WTC11 (cell line): Measurements from ENCODE around the gene PIEZO1. TPM values are rescaled to one million over a fixed set of nuclear protein-coding genes. Genes with fewer than 3 reads are reported as not detected.
"Not testable (repeated sequence)": the region's sequence is repeated elsewhere in the genome, so short reads cannot be mapped to it uniquely, and the experiment has no call there.

Source experiments
- ATAC-seq: fragments of 200-7000 bp; cut with Tn5 transposase; 2 replicates; pipeline ENCODE4 v1.10.0; 2021; ENCODE audit warnings: mild to moderate bottlenecking, moderate library complexity
- CTCF ChIA-PET: fragments of 300-600 bp; sonication (Branson Sonifier 250); formaldehyde crosslinking; loops from one replicate; lab custom pipeline; 2021; ENCODE audit warnings: antibody characterized with exemption; lab: Charles Lee
- POLR2A ChIA-PET: fragments of 350-600 bp; sonication (Branson Sonifier 250); formaldehyde crosslinking; loops from one replicate; lab custom pipeline; 2021; ENCODE audit warnings: antibody characterized with exemption; lab: Charles Lee
- DNase-seq: peaks from one replicate; pipeline ENCODE4 v3.0.0; 2021; ENCODE audit warnings: low spot score
- H3K27ac Mint-ChIP-seq: 2 replicates; pipeline ENCODE4 v1.8.0; 2021; ENCODE audit warnings: mixed read lengths
- H3K27me3 Mint-ChIP-seq: 2 replicates; pipeline ENCODE4 v1.8.0; 2021; ENCODE audit warnings: low read depth, mild to moderate bottlenecking, moderate library complexity, mixed read lengths
- H3K36me3 Mint-ChIP-seq: 2 replicates; pipeline ENCODE4 v1.8.0; 2021; ENCODE audit warnings: mixed read lengths
- H3K4me1 Mint-ChIP-seq: 2 replicates; pipeline ENCODE4 v1.8.0; 2022; ENCODE audit warnings: mixed read lengths
- H3K4me3 Mint-ChIP-seq: 2 replicates; pipeline ENCODE4 v1.8.0; 2021; ENCODE audit warnings: mild to moderate bottlenecking, moderate library complexity, mixed read lengths
- H3K9me3 Mint-ChIP-seq: 2 replicates; pipeline ENCODE4 v1.8.0; 2021; ENCODE audit warnings: mixed read lengths
- ATF1 ChIP-seq: sonication (generic); formaldehyde crosslinking; IDR thresholded peaks from 2 replicates; pipeline ENCODE4 v1.8.1; 2023; ENCODE audit warnings: mild to moderate bottlenecking, moderate library complexity, missing genetic modification reagents
- CDX4 ChIP-seq: fragments of 250-450 bp; sonication (Bioruptor Pico); IDR thresholded peaks from 2 replicates; pipeline ENCODE4 v1.9.0; 2021; ENCODE audit warnings: moderate library complexity, mild to moderate bottlenecking, inconsistent platforms, borderline replicate concordance
- E2F1 ChIP-seq: sonication (generic); formaldehyde crosslinking; IDR thresholded peaks from 2 replicates; pipeline ENCODE4 v1.8.0; 2022; ENCODE audit warnings: mild to moderate bottlenecking, missing genetic modification reagents
- NR3C1 ChIP-seq: sonication (generic); formaldehyde crosslinking; conservative IDR thresholded peaks from 2 replicates; pipeline ENCODE4 v1.8.1; 2023; ENCODE audit warnings: low read depth, mild to moderate bottlenecking, missing genetic modification reagents
- TEAD4 ChIP-seq: sonication (generic); formaldehyde crosslinking; IDR thresholded peaks from 2 replicates; pipeline ENCODE4 v1.8.0; 2022; ENCODE audit warnings: mild to moderate bottlenecking, missing genetic modification reagents
- ZNF121 ChIP-seq: sonication (generic); formaldehyde crosslinking; IDR thresholded peaks from 2 replicates; pipeline ENCODE4 v1.8.0; 2023; ENCODE audit warnings: missing genetic modification reagents
- ZNF416 ChIP-seq: fragments of 250-450 bp; sonication (Bioruptor Pico); IDR thresholded peaks from 2 replicates; pipeline ENCODE4 v1.9.0; 2021; ENCODE audit warnings: mild to moderate bottlenecking, inconsistent platforms
- ZNF423 ChIP-seq: fragments of 250-450 bp; sonication (Bioruptor Pico); IDR thresholded peaks from 2 replicates; pipeline ENCODE4 v2.1.2; 2022; ENCODE audit warnings: mild to moderate bottlenecking, moderate library complexity
- total RNA-seq: library from RNA; stranded (reverse); gene quantifications from 3 replicates; pipeline ENCODE4 v1.2.3, GENCODE V29; 2021
- TF ChIP-seq, protein P1 (sequence below): sonication (generic); formaldehyde crosslinking; IDR thresholded peaks from 2 replicates; pipeline ENCODE4 v1.8.0; 2022; ENCODE audit warnings: mild to moderate bottlenecking, missing genetic modification reagents
- TF ChIP-seq, protein P2 (sequence below): sonication (generic); formaldehyde crosslinking; IDR thresholded peaks from 2 replicates; pipeline ENCODE4 v1.8.1; 2023; ENCODE audit warnings: mild to moderate bottlenecking, missing genetic modification reagents, borderline replicate concordance
- TF ChIP-seq, protein P3 (sequence below): sonication (generic); formaldehyde crosslinking; IDR thresholded peaks from 2 replicates; pipeline ENCODE4 v1.8.0; 2023; ENCODE audit warnings: missing genetic modification reagents, mild to moderate bottlenecking, borderline replicate concordance

Gene PIEZO1
- total RNA-seq, 1 experiment from 2014 or later: 71.3 TPM

DNA sequence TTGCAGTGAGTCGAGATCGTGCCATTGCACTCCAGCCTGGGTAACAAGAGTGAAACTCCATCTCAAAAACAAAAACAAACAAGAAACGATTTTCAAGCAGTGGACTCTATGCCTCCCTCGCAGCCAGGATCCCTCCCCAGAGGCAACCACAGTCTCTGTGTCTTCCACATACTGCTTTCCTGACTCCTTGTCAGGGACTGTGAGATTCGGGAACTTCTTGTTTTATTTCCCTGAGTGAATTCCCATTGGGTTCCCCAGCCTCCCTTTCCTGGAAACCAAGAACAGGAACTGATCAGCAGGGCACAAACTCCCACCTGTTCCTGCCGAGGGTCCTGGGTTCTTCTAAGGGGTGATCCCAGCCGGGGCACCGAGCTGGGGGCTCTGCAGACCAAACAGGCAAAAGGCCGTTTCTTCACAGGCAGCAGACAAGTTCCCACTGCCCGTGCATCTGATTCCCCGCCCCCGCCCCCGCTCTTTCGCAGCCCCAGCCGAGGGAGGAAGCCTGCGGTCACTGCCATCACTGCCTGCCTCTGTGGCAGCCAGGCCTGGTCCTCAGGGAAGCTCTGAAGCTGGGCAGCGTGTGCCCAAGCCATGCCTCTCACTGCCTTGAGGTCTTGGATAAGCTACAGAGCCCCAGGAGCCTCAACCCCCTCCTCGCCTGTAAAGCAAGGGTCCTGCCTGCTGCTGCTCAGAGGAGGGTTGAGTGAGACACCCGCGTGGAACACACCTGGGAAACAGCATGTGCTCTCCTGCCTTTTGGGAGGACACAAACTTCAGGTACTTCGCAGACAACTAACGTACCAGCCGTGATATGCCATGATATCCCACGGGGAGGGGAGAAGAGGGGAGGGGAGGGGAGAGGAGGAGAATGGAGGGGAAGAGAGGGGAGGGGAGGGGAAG is 5.5 kb upstream of the PIEZO1 start:
- Mint-ChIP-seq H3K4me3 (peak overlapping the region; percentile 22; the same call in 1 of the 2 replicates), H3K4me1 (peaks cover 20% of the 10 kb centered on the region), H3K9me3 (no peaks in the 10 kb centered on the region)
- POLR2A ChIA-PET: no interaction called here
- TF ChIP-seq, protein P1, sequence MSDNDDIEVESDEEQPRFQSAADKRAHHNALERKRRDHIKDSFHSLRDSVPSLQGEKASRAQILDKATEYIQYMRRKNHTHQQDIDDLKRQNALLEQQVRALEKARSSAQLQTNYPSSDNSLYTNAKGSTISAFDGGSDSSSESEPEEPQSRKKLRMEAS: peak; percentile 33; the same call in 1 of the 2 replicates
- no peak for TF ChIP-seq ATF1 (CRISPR knock-in tag)
- TF ChIP-seq, all 79 proteins: peak for 1
- ATAC-seq: peak; percentile 23
- CTCF ChIA-PET: no interaction called here
- H3K27ac Mint-ChIP-seq: peak overlapping the region; percentile 70; the same call in 1 of the 2 replicates
- H3K36me3 Mint-ChIP-seq: no peaks in the 10 kb centered on the region
- H3K27me3 Mint-ChIP-seq: 0 out of 2 replicates have a peak, but pooled peaks cover 3% of the 10 kb centered on the region
- DNase-seq: no peak

GRCh38 chr16:88789594-88789993 is 4.6 kb upstream of the PIEZO1 start:
- ATAC-seq (no peak), DNase-seq (no peak)
- POLR2A ChIA-PET: no interaction called here
- Mint-ChIP-seq H3K36me3 (no peaks in the 10 kb centered on the region), H3K4me1 (peaks cover 20% of the 10 kb centered on the region), H3K9me3 (no peaks in the 10 kb centered on the region), H3K27ac (no peak overlapping the region), H3K27me3 (0 out of 2 replicates have a peak, but pooled peaks cover 3% of the 10 kb centered on the region), H3K4me3 (no peak overlapping the region)
- CTCF ChIA-PET: no interaction called here
- TF ChIP-seq NR3C1 (CRISPR knock-in tag): no peak
- peak; percentile 96 for TF ChIP-seq ZNF121 (CRISPR knock-in tag)
- no peak for TF ChIP-seq ATF1 (CRISPR knock-in tag)

- H3K9me3 Mint-ChIP-seq, DNase-seq, ATAC-seq, H3K36me3 Mint-ChIP-seq, H3K4me3 Mint-ChIP-seq, H3K27ac Mint-ChIP-seq, POLR2A ChIA-PET, H3K27me3 Mint-ChIP-seq: not testable (repeated sequence)
- CTCF ChIA-PET: interaction anchor here (1.4 kb wide), 1 partner anchor 51 kb away, joined by 3 read pairs; no protein-coding TSS in a partner anchor
- peaks cover 21% of the 10 kb centered on the region for H3K4me1 Mint-ChIP-seq
Measured at GRCh38 chr16:88788749-88789148, 3.7 kb upstream of the PIEZO1 start.

DNA sequence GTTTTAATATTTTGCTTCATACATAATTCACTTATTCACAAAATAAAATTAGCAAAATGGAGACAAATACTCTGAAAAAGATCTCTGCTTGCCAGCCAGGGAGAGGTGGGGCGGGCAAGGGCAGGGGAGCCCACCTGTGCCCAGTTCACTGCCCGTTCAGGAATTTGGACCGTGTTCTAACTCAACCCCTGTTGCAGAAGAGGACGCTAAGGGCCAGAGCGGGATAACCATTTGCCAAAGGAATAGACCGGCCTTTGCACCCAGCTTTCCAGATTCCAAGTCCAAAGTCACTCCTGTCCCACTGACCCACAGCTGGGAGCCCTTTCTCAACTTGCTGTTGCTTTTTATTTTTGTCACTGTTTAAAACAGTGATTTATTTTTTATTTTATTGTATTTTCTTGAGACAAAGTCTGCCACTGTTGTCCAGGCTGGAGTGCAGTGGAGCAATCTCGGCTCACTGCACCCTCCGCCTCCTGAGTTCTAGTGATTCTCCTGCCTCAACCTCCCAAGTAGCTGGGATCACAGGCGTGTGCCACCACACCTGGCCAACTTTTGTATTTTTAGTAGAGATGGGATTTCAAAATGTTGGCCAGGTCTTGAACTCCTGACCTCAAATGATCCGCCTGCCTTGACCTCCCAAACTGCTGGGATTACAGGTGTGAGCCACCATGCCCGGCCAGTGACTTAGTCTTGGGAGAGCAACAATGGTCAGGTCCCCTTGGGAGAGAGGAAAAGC is 2.7 kb upstream of the PIEZO1 start:
- no peaks in the 10 kb centered on the region for H3K9me3 Mint-ChIP-seq
- DNase-seq (no peak), ATAC-seq (no peak)
- ChIA-PET POLR2A (no interaction called here), CTCF (interaction anchor here (0.8 to 10.5 kb wide), 4 partner anchors 32 to 400 kb away, joined by 3 to 117 read pairs (median 18); no protein-coding TSS in a partner anchor)
- H3K27ac Mint-ChIP-seq: no peak overlapping the region
- H3K27me3 Mint-ChIP-seq: 0 out of 2 replicates have a peak, but pooled peaks cover 3% of the 10 kb centered on the region
- no peak for TF ChIP-seq E2F1
- no peaks in the 10 kb centered on the region for H3K36me3 Mint-ChIP-seq
- H3K4me1 Mint-ChIP-seq: peaks cover 27% of the 10 kb centered on the region
- H3K4me3 Mint-ChIP-seq: no peak overlapping the region

- Mint-ChIP-seq H3K4me3 (no peak overlapping the region), H3K36me3 (no peaks in the 10 kb centered on the region), H3K9me3 (no peaks in the 10 kb centered on the region), H3K27ac (no peak overlapping the region), H3K27me3 (0 out of 2 replicates have a peak, but pooled peaks cover 3% of the 10 kb centered on the region), H3K4me1 (peaks cover 13% of the 10 kb centered on the region)
- ChIA-PET POLR2A (interaction anchor here (1.0 to 1.5 kb wide), 3 partner anchors 12 to 26 kb away, joined by 3 to 4 read pairs (median 3); no protein-coding TSS in a partner anchor), CTCF (interaction anchor here (0.6 to 10.5 kb wide), 24 partner anchors 8 to 383 kb away, joined by 3 to 117 read pairs (median 5); partner anchors contain the start of gene MVD)
- peak; percentile 32 for ATAC-seq
- no peak for DNase-seq
- TF ChIP-seq ZNF416 (CRISPR knock-in tag) (no peak), ZNF423 (CRISPR knock-in tag) (no peak), CDX4 (CRISPR knock-in tag) (no peak), TEAD4 (CRISPR knock-in tag) (no peak)
- TF ChIP-seq, protein P2, sequence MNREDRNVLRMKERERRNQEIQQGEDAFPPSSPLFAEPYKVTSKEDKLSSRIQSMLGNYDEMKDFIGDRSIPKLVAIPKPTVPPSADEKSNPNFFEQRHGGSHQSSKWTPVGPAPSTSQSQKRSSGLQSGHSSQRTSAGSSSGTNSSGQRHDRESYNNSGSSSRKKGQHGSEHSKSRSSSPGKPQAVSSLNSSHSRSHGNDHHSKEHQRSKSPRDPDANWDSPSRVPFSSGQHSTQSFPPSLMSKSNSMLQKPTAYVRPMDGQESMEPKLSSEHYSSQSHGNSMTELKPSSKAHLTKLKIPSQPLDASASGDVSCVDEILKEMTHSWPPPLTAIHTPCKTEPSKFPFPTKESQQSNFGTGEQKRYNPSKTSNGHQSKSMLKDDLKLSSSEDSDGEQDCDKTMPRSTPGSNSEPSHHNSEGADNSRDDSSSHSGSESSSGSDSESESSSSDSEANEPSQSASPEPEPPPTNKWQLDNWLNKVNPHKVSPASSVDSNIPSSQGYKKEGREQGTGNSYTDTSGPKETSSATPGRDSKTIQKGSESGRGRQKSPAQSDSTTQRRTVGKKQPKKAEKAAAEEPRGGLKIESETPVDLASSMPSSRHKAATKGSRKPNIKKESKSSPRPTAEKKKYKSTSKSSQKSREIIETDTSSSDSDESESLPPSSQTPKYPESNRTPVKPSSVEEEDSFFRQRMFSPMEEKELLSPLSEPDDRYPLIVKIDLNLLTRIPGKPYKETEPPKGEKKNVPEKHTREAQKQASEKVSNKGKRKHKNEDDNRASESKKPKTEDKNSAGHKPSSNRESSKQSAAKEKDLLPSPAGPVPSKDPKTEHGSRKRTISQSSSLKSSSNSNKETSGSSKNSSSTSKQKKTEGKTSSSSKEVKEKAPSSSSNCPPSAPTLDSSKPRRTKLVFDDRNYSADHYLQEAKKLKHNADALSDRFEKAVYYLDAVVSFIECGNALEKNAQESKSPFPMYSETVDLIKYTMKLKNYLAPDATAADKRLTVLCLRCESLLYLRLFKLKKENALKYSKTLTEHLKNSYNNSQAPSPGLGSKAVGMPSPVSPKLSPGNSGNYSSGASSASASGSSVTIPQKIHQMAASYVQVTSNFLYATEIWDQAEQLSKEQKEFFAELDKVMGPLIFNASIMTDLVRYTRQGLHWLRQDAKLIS (CRISPR knock-in tag): no peak
- TF ChIP-seq, protein P3, sequence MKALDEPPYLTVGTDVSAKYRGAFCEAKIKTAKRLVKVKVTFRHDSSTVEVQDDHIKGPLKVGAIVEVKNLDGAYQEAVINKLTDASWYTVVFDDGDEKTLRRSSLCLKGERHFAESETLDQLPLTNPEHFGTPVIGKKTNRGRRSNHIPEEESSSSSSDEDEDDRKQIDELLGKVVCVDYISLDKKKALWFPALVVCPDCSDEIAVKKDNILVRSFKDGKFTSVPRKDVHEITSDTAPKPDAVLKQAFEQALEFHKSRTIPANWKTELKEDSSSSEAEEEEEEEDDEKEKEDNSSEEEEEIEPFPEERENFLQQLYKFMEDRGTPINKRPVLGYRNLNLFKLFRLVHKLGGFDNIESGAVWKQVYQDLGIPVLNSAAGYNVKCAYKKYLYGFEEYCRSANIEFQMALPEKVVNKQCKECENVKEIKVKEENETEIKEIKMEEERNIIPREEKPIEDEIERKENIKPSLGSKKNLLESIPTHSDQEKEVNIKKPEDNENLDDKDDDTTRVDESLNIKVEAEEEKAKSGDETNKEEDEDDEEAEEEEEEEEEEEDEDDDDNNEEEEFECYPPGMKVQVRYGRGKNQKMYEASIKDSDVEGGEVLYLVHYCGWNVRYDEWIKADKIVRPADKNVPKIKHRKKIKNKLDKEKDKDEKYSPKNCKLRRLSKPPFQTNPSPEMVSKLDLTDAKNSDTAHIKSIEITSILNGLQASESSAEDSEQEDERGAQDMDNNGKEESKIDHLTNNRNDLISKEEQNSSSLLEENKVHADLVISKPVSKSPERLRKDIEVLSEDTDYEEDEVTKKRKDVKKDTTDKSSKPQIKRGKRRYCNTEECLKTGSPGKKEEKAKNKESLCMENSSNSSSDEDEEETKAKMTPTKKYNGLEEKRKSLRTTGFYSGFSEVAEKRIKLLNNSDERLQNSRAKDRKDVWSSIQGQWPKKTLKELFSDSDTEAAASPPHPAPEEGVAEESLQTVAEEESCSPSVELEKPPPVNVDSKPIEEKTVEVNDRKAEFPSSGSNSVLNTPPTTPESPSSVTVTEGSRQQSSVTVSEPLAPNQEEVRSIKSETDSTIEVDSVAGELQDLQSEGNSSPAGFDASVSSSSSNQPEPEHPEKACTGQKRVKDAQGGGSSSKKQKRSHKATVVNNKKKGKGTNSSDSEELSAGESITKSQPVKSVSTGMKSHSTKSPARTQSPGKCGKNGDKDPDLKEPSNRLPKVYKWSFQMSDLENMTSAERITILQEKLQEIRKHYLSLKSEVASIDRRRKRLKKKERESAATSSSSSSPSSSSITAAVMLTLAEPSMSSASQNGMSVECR (CRISPR knock-in tag): no peak
Measured at GRCh38 chr16:88784856-88785105, 239 bp downstream of the PIEZO1 start.
